Endodermal cell (in vitro differentiated cells): ENCODE measurements around the gene PAQR7. TPM values are rescaled to one million over a fixed set of nuclear protein-coding genes. Genes with fewer than 3 reads are reported as not detected.

Experiments used
- DNase-seq: peaks from one replicate; pipeline ENCODE4 v3.0.0-alpha.2; 2017
- H3K27ac ChIP-seq: 2 replicates; pipeline ENCODE4 v1.5.1; 2013; ENCODE audit warnings: mild to moderate bottlenecking, low read depth, low read length, moderate library complexity
- H3K27me3 ChIP-seq: 2 replicates; pipeline ENCODE4 v1.6.1; 2013; ENCODE audit warnings: mild to moderate bottlenecking, low read length, moderate library complexity; ENCODE audit not compliant: insufficient read depth, control insufficient read depth, poor library complexity, severe bottlenecking
- H3K36me3 ChIP-seq: 2 replicates; pipeline ENCODE4 v1.7.0; 2013; ENCODE audit warnings: mild to moderate bottlenecking, low read length, moderate library complexity; ENCODE audit not compliant: control insufficient read depth, insufficient read depth
- H3K4me1 ChIP-seq: one replicate; pipeline ENCODE4 v1.7.0; 2013; ENCODE audit warnings: low read length; ENCODE audit not compliant: control insufficient read depth, insufficient read depth
- H3K4me3 ChIP-seq: 2 replicates; pipeline ENCODE4 v1.5.1; 2013; ENCODE audit warnings: mild to moderate bottlenecking, low read length, moderate library complexity
- H3K9ac ChIP-seq: 2 replicates; pipeline ENCODE4 v1.6.1; 2013; ENCODE audit warnings: mild to moderate bottlenecking, low read length, moderate library complexity; ENCODE audit not compliant: poor library complexity, severe bottlenecking; ENCODE audit errors: extremely low read depth
- H3K9me3 ChIP-seq: 2 replicates; pipeline ENCODE4 v1.6.1; 2013; ENCODE audit warnings: mild to moderate bottlenecking, low read length, moderate library complexity; ENCODE audit not compliant: control insufficient read depth
- H3K27ac Mint-ChIP-seq: 2 replicates; pipeline ENCODE4 v1.8.0; 2020; ENCODE audit warnings: mixed read lengths
- H3K27me3 Mint-ChIP-seq: 2 replicates; pipeline ENCODE4 v1.8.0; 2021; ENCODE audit warnings: mild to moderate bottlenecking, mixed read lengths; ENCODE audit not compliant: insufficient read depth
- H3K36me3 Mint-ChIP-seq: 2 replicates; pipeline ENCODE4 v1.8.0; 2020; ENCODE audit warnings: low read depth, mixed read lengths
- H3K4me1 Mint-ChIP-seq: 2 replicates; pipeline ENCODE4 v1.8.0; 2020; ENCODE audit warnings: mixed read lengths
- H3K4me3 Mint-ChIP-seq: 2 replicates; pipeline ENCODE4 v1.8.0; 2020; ENCODE audit warnings: mild to moderate bottlenecking, moderate library complexity, mixed read lengths
- H3K9me3 Mint-ChIP-seq: 2 replicates; pipeline ENCODE4 v1.8.0; 2020; ENCODE audit warnings: mild to moderate bottlenecking, mixed read lengths
- CTCF ChIP-seq: fragments of 200-600 bp; sonication (generic); conservative IDR thresholded peaks from 2 replicates; pipeline ENCODE4 v1.5.0; 2021; ENCODE audit warnings: antibody characterized with exemption, mild to moderate bottlenecking
- WGBS, 2 experiments: methylation state at CpG; one replicate each; pipeline versions ENCODE4 v1.1.5 to v1.1.7; 2013; ENCODE audit warnings: missing lambda C conversion rate in 2 of 2, mixed read lengths in 1 of 2; ENCODE audit not compliant: insufficient coverage in 1 of 2, insufficient read length in 1 of 2; 5-methylcytosine and 5-hydroxymethylcytosine counted together
- total RNA-seq, 2 donors: library from RNA; stranded (reverse); fragmentation: NEBNext Ultra II Directional in 1 of 2; extraction: Animal tissue kit (Norgen Biotek cat#: 25700) in 1 of 2; gene quantifications; 2 replicates in 1 of 2; 3 replicates in 1 of 2; pipeline ENCODE4 v1.2.1, GENCODE V29; 2021

PAQR7 gene
- total RNA-seq, 2 donors from 2014 or later: 11.7 to 15.0 TPM

GRCh38 chr1:25821630-25822091, 53.8 kb downstream of the PAQR7 start:
- Mint-ChIP-seq H3K9me3 (no peaks in the 10 kb centered on the region), H3K27ac (no peak overlapping the region), H3K4me1 (peaks cover 29% of the 10 kb centered on the region), H3K27me3 (peaks cover 9% of the 10 kb centered on the region), H3K4me3 (peak overlapping the region; percentile 81), H3K36me3 (peaks cover 10% of the 10 kb centered on the region)
- peaks cover 9% of the 10 kb centered on the region for H3K36me3 ChIP-seq
- no peaks in the 10 kb centered on the region for H3K27me3 ChIP-seq
- H3K9ac ChIP-seq: no peak overlapping the region
- no peak for TF ChIP-seq CTCF
- no peak overlapping the region for H3K27ac ChIP-seq
- peaks cover 5% of the 10 kb centered on the region for H3K4me1 ChIP-seq
- H3K9me3 ChIP-seq: no peaks in the 10 kb centered on the region
- WGBS, 2 experiments: 92 to 93% methylated on average over 2 to 5 of the region's 5 CpGs
- peak overlapping the region; percentile 87 for H3K4me3 ChIP-seq
- DNase-seq: no peak

- Mint-ChIP-seq H3K36me3 (peaks cover 10% of the 10 kb centered on the region), H3K4me3 (peak overlapping the region; percentile 81), H3K27ac (no peak overlapping the region), H3K27me3 (peaks cover 9% of the 10 kb centered on the region), H3K4me1 (peaks cover 29% of the 10 kb centered on the region), H3K9me3 (no peaks in the 10 kb centered on the region)
- Histone ChIP-seq H3K36me3 (peaks cover 4% of the 10 kb centered on the region), H3K4me3 (peak overlapping the region; percentile 87), H3K9ac (no peak overlapping the region), H3K27me3 (no peaks in the 10 kb centered on the region), H3K27ac (no peak overlapping the region), H3K9me3 (no peaks in the 10 kb centered on the region), H3K4me1 (peaks cover 5% of the 10 kb centered on the region)
- no peak for TF ChIP-seq CTCF
- WGBS, 2 experiments: 63 to 73% methylated on average over 8 to 10 of the region's 10 CpGs
- DNase-seq: no peak
These were observed 54.4 kb downstream of the PAQR7 start for GRCh38 chr1:25821112-25821476.

- no peaks in the 10 kb centered on the region for H3K9me3 Mint-ChIP-seq
- peaks cover 7% of the 10 kb centered on the region for H3K36me3 ChIP-seq
- 3 to 5% methylated on average over 41 to 67 of the region's 67 CpGs for WGBS, 2 experiments
- DNase-seq: peak; percentile 88
- no peak for TF ChIP-seq CTCF
- H3K4me1 ChIP-seq: peaks cover 5% of the 10 kb centered on the region
- peaks cover 29% of the 10 kb centered on the region for H3K4me1 Mint-ChIP-seq
- peaks cover 9% of the 10 kb centered on the region for H3K27me3 Mint-ChIP-seq
- H3K9me3 ChIP-seq: no peaks in the 10 kb centered on the region
- H3K27ac Mint-ChIP-seq: peak overlapping the region; percentile 90
- peak overlapping the region; percentile 87 for H3K4me3 ChIP-seq
- peak overlapping the region; percentile 64 for H3K9ac ChIP-seq
- peak overlapping the region; percentile 81 for H3K4me3 Mint-ChIP-seq
- H3K27ac ChIP-seq: peak overlapping the region; percentile 76
- peaks cover 11% of the 10 kb centered on the region for H3K36me3 Mint-ChIP-seq
- no peaks in the 10 kb centered on the region for H3K27me3 ChIP-seq
These were observed 55.0 kb downstream of the PAQR7 start for GRCh38 chr1:25820247-25821111.
